Testis (tissue), 3 donors: ENCODE results near the gene DUS3L. TPM values are rescaled to one million over a fixed set of nuclear protein-coding genes. Genes with fewer than 3 reads are reported as not detected.
A peak's percentile ranks its signal among the peaks of the same experiment; 100 is the strongest.

Experiments used
- DNase-seq: peaks from one replicate; pipeline ENCODE4 v3.0.0-alpha.2; 2019
- H3K27ac ChIP-seq, 2 donors: fragments of 200-600 bp; sonication (generic); one replicate each; pipeline ENCODE4 v1.5.1; 2019
- H3K27me3 ChIP-seq: fragments of 200-600 bp; sonication (generic); one replicate; pipeline ENCODE4 v1.5.1; 2019
- H3K36me3 ChIP-seq: fragments of 200-600 bp; sonication (generic); one replicate; pipeline ENCODE4 v1.5.1; 2017; ENCODE audit warnings: low read depth; ENCODE audit errors: missing control alignments
- H3K4me1 ChIP-seq: fragments of 200-600 bp; sonication (generic); one replicate; pipeline ENCODE4 v1.5.1; 2019
- H3K4me3 ChIP-seq, 2 donors: fragments of 200-600 bp; sonication (generic); one replicate each; pipeline ENCODE4 v1.5.1; 2017 to 2019
- H3K9me3 ChIP-seq: fragments of 200-600 bp; sonication (generic); one replicate; pipeline ENCODE4 v1.5.1; 2017
- CTCF ChIP-seq, 3 experiments: fragments of 450-650 bp in 2 of 3; fragments of 200-600 bp in 1 of 3; sonication (generic) in 1 of 3; IDR thresholded peaks; one replicate each; pipeline ENCODE4 v1.5.1; 2016 to 2019; ENCODE audit warnings: antibody characterized with exemption in 3 of 3, mild to moderate bottlenecking in 2 of 3, moderate library complexity in 1 of 3
- POLR2A ChIP-seq: fragments of 450-650 bp; IDR thresholded peaks from one replicate; pipeline ENCODE4 v1.6.1; 2017; ENCODE audit warnings: antibody characterized with exemption, mild to moderate bottlenecking, moderate library complexity
- WGBS, 2 donors: methylation state at CpG; one replicate each; pipeline ENCODE4 v1.1.5; 2018; 5-methylcytosine and 5-hydroxymethylcytosine counted together
- intact Hi-C: fragments of 100-400 bp; cut with DNase I; formaldehyde crosslinking; loops from one replicate; pipeline ENCODE4 v1.15.1; 2023; ENCODE audit warnings: low total_unique reads
- polyA plus RNA-seq: library from polyadenylated mRNA; stranded (reverse); fragments of 350-450 nt; fragmentation: Illumina TruSeq; extraction: RNeasy Lipid Tissue Mini Kit (QIAGEN cat#74804); gene quantifications from one replicate; pipeline ENCODE4 v1.2.3, GENCODE V29; 2014; ENCODE audit warnings: low read depth, low replicate concordance; ENCODE audit not compliant: insufficient read depth
- total RNA-seq, 2 donors: library from RNA; depleted of rRNA; stranded (reverse); fragments of >200 nt; gene quantifications; one replicate each; pipeline ENCODE4 v1.2.3, GENCODE V29; 2016

The DUS3L gene
- total and polyA plus RNA-seq, 3 donors from 2014 or later = 75.6 to 114 (median 92.2) TPM

- H3K4me1 ChIP-seq = peaks cover 6% of the 10 kb centered on the region
- intact Hi-C loops = no loop called here
- WGBS, 2 donors = 82 to 91% methylated on average over 3 of the region's 3 CpGs
These were observed 2.2 kb upstream of the DUS3L start for GRCh38 chr19:5793188-5793587.

GRCh38 chr19:5792224-5792623 lies 1.3 kb upstream of the DUS3L start:
- H3K4me1 ChIP-seq = peaks cover 6% of the 10 kb centered on the region
- TF ChIP-seq CTCF (IDR thresholded peaks at IDR 0.05) = no peak
- no peak for TF ChIP-seq POLR2A
- no peaks in the 10 kb centered on the region for H3K9me3 ChIP-seq
- no peaks in the 10 kb centered on the region for H3K36me3 ChIP-seq
- DNase-seq = no peak
- 66 to 84% methylated on average over 18 of the region's 18 CpGs for WGBS, 2 donors
- intact Hi-C loops = no loop called here
- H3K27me3 ChIP-seq = no peaks in the 10 kb centered on the region
- H3K27ac ChIP-seq = no peak overlapping the region
- no peak overlapping the region for H3K4me3 ChIP-seq

More at GRCh38 chr19:5793188-5793587, 2.2 kb upstream of the DUS3L start:
- no peak overlapping the region for H3K27ac ChIP-seq
- TF ChIP-seq POLR2A = no peak
- no peak for TF ChIP-seq CTCF (IDR thresholded peaks at IDR 0.05)
- DNase-seq = no peak
- H3K4me3 ChIP-seq = no peak overlapping the region
- no peaks in the 10 kb centered on the region for H3K36me3 ChIP-seq
- no peaks in the 10 kb centered on the region for H3K9me3 ChIP-seq
- no peaks in the 10 kb centered on the region for H3K27me3 ChIP-seq

DNA sequence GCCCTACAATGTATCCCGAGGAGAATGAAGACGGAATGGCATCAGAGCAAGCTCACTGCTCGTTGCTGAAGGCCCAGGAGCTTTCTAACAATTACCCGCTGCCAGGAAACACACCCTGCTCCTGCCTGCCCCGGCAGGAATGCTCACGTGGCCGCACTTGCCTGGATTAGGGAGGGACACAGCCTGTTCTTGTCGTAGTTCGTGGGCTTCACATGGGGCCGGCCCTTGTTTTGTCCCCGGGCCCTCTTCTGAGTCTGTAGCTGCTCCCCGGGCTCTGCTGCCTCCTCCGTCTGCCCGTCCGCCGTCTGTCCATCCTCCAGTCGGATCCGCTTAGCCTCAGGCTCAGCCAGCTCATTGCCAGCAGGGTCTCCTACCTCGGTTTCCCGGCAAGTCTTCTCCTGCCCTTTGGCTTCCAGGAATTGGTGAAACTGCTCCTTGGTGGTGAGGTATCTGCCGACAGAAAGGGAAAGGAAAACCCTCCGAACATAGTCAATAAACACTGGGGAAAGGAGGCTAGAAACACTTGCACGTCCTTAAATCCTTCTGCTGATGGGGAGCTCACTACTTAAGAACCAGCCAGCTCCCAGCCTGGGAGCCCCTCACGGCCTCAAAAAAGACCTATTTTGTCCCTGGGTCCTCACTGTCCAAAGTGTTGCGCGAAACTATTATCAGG lies 941 bp downstream of the DUS3L start:
- peaks cover 6% of the 10 kb centered on the region for H3K4me1 ChIP-seq
- no peaks in the 10 kb centered on the region for H3K36me3 ChIP-seq
- no peaks in the 10 kb centered on the region for H3K27me3 ChIP-seq
- TF ChIP-seq CTCF (IDR thresholded peaks at IDR 0.05) = no peak
- no peak for TF ChIP-seq POLR2A
- peak overlapping the region; percentile 92 to 98 for H3K4me3 ChIP-seq
- DNase-seq = no peak
- WGBS, 2 donors = 48 to 65% methylated on average over 25 to 26 of the region's 26 CpGs
- intact Hi-C loops = loop anchor here (10.0 kb wide), 1 partner anchor 115 kb away; the partner anchor contains the start of genes NDUFA11 and VMAC
- peak overlapping the region; percentile 95 to 99 for H3K27ac ChIP-seq
- H3K9me3 ChIP-seq = no peaks in the 10 kb centered on the region

DNA sequence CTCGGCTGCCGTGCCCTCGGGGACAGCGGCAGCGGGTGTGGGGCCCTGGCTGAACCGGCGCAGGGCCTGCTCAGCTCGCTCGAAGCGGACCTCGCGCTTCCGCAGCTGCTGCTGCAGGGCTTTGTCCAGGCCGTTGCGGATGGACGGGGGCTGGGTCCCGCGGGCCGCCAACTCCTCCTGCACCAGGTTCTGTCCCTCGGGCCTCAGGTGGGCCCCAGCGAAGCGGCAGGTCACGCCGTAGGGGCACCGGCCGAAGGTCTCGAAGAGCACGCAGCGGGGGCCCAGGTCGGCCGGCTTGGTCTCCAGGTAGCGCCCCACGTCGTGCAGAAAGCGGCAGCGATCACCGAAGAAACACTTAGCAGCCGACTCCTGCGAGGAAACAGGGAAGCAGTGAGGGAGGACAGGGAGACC lies 1.6 kb downstream of the DUS3L start:
- Histone ChIP-seq H3K4me3 (peak overlapping the region in 1 of 2 donors; percentile 98), H3K27ac (no peak overlapping the region), H3K27me3 (no peaks in the 10 kb centered on the region), H3K36me3 (no peaks in the 10 kb centered on the region), H3K9me3 (no peaks in the 10 kb centered on the region), H3K4me1 (peaks cover 6% of the 10 kb centered on the region)
- WGBS, 2 donors = 90% methylated on average over 37 of the region's 39 CpGs; no CpG with 5 or more reads in 1 of the 2 donors
- DNase-seq = no peak
- intact Hi-C loops = loop anchor here (10.0 kb wide), 1 partner anchor 115 kb away; the partner anchor contains the start of genes NDUFA11 and VMAC
- no peak for TF ChIP-seq POLR2A

GRCh38 chr19:5788422-5788821 lies 2.5 kb downstream of the DUS3L start:
- peaks cover 6% of the 10 kb centered on the region for H3K4me1 ChIP-seq
- WGBS, 2 donors = 83 to 94% methylated on average over 5 of the region's 5 CpGs
- H3K27ac ChIP-seq = no peak overlapping the region
- no peak for DNase-seq
- no peaks in the 10 kb centered on the region for H3K9me3 ChIP-seq
- intact Hi-C loops = loop anchor here (10.0 kb wide), 1 partner anchor 116 kb away; the partner anchor contains the start of genes NDUFA11 and VMAC
- H3K4me3 ChIP-seq = no peak overlapping the region
- TF ChIP-seq CTCF (IDR thresholded peaks at IDR 0.05) (no peak), POLR2A (no peak)
- H3K27me3 ChIP-seq = no peaks in the 10 kb centered on the region
- H3K36me3 ChIP-seq = no peaks in the 10 kb centered on the region
